ENCODE measurements around the gene PLCB4.
A peak's percentile ranks its signal among the peaks of the same experiment; 100 is the strongest.
"Not testable (repeated sequence)": the region's sequence is repeated elsewhere in the genome, so short reads cannot be mapped to it uniquely, and the experiment has no call there.

Gene PLCB4

DNA sequence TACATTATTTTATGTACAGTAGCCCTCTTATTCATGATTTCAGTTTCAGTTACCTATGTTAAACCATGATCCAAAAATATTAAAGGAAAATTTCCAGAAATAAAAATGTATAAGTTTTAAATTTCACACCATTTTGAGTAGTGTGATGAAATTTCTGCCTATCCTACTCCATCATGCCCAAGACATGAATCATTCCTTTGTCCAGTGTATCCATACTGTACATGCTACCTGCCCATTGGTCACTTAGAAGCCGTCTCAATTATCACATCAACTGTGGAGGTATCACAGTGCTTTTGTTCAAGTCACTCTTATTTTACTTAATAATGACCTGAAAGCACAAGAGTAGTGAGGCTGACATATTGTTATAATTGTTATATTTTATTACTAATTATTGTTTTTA is 32.3 kb upstream of the PLCB4 start:
- no peak overlapping the region for H3K4me3 ChIP-seq (replicated peaks; ENCODE audit: low read depth, low read length)
- no peak for DNase-seq (ENCODE audit: extremely low read depth, low read depth)
- TF ChIP-seq, protein P1, sequence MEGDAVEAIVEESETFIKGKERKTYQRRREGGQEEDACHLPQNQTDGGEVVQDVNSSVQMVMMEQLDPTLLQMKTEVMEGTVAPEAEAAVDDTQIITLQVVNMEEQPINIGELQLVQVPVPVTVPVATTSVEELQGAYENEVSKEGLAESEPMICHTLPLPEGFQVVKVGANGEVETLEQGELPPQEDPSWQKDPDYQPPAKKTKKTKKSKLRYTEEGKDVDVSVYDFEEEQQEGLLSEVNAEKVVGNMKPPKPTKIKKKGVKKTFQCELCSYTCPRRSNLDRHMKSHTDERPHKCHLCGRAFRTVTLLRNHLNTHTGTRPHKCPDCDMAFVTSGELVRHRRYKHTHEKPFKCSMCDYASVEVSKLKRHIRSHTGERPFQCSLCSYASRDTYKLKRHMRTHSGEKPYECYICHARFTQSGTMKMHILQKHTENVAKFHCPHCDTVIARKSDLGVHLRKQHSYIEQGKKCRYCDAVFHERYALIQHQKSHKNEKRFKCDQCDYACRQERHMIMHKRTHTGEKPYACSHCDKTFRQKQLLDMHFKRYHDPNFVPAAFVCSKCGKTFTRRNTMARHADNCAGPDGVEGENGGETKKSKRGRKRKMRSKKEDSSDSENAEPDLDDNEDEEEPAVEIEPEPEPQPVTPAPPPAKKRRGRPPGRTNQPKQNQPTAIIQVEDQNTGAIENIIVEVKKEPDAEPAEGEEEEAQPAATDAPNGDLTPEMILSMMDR (IDR thresholded peaks at IDR 0.05; ENCODE audit: low read depth, low read length, missing control alignments) = no peak

DNA sequence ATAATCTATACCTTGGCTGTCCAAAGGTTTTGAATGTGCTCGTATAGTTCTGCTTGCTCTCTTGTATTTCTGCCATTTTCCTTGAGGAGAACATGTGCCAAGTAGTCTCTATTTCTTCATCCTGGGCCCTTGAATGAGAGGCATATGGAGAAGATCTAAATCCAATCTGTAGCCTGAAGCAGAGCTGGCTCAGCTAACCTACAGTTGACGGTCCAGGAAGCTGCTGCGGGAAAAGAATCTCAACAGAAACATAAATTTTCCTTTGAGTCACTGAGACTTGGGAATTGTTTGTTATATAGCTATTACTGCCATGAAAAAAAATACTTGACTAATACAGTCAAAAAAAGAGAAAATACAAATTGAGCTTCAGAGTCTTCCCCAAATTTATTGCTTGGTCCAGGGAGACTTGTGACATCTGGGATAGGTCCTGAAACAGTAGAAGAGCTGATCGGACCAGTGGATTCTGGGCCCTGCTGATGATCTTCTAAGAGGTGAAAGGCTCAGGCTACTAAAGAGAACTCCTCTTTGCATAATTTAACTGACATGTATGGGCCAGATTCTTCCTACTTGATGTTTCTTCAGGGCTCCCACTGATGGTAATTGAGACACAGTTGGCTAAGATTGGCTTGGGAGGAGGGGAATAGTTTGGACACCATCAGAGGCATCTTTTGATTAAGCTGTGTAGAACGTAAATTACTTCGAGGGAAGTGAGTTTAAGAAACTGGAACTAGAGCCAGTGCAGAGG is 29.9 kb upstream of the PLCB4 start:
- DNase-seq (ENCODE audit: extremely low read depth, low read depth) = no peak
- TF ChIP-seq, protein P1 (IDR thresholded peaks at IDR 0.05; ENCODE audit: low read depth, low read length, missing control alignments) = no peak
- no peak overlapping the region for H3K4me3 ChIP-seq (replicated peaks; ENCODE audit: low read depth, low read length)

DNA sequence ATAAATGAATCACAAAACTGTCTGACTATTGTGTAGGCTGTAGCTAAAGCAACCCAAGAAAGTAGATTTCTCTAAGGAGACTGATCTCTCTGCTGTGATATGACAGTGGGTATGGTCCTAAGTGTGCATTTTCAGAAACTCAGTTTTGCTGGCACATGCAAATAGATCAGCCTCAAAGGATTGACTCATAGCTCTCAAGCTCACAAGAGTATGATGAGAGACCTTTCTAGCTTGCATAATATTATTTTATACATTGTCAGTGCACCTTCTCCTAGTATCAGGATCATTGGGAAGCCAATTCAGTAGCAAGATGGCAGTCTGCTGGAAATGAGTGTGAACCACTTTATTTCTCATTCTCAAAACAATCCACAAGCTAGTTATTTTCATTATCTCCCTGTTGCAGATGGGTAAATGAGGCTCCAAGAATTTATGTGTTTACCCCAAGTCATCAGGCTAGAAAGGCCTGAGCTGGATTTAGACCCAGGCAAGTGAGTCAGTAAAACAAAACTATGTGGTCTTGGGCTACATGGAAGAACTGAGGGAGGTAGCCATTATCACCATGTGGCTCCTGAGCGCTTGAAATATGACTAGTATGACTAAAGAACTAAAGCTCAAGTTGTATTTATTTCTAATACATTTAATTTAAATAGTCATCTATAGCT is 27.9 kb upstream of the PLCB4 start:
- no peak for DNase-seq (ENCODE audit: extremely low read depth, low read depth)
- no peak overlapping the region for H3K4me3 ChIP-seq (replicated peaks; ENCODE audit: low read depth, low read length)
- TF ChIP-seq, protein P1 (IDR thresholded peaks at IDR 0.05; ENCODE audit: low read depth, low read length, missing control alignments) = no peak

DNA sequence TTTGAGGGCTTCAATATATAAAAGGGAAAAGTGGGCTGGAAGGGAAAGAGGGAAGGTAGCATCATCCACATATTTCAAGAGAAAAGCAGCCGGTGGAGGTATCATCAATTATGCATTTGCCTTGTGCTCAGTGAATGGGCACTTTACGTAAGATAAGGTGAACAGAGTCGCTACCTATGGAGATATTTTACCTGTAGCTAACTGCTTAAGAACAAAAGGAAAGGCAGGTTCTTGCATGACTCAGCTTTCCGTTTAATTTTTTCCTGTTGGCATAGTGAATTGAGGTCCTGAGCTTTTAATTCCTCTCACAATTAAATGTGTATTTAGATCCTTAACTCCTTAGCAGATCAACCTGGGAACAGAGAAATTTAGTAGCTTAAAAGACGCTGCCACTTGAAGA is 25.5 kb upstream of the PLCB4 start:
- TF ChIP-seq, protein P1 (IDR thresholded peaks at IDR 0.05; ENCODE audit: low read depth, low read length, missing control alignments) = no peak
- DNase-seq (ENCODE audit: extremely low read depth, low read depth) = no peak

DNA sequence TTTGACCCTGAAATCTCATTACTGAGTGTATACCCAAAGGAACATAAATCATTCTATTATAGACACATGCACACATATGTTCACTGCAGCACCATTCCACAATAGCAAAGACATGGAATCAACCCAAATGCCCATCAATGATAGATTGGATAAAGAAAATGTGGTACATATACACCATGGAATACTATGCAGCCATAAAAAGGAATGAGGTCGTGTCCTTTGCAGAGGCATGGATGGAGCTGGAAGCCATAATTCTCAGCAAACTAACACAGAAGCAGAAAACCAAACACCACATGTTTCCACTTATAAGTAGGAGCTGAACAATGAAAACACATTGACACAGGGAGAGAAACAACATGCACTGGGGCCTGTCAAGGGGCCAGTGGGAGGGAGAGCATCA is 21.0 kb upstream of the PLCB4 start:
- DNase-seq (ENCODE audit: extremely low read depth, low read depth); H3K4me3 ChIP-seq (replicated peaks; ENCODE audit: low read depth, low read length): not testable (repeated sequence)

More for the DNA sequence above, 25.5 kb upstream of the PLCB4 start:
- no peak overlapping the region for H3K4me3 ChIP-seq (replicated peaks; ENCODE audit: low read depth, low read length)

DNA sequence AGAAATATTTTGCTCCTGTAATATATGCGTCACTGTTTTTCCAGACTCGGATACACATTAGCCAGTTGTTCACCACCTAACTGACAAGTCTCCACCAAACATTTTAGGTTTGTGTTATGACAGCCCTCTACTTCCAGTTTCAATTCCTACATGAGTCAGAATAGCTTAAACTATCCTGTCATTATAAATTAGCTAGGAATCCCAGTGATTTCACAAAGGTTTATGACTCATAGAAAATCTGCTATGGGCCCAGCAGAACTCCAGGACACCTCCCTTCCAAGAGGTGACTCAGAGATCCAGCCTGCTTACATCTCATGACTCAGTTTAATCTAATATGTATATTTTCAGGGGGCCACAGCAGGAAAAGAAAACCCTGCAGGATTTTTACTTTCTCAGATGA is 17.4 kb upstream of the PLCB4 start:
- no peak overlapping the region for H3K4me3 ChIP-seq (replicated peaks; ENCODE audit: low read depth, low read length)
- TF ChIP-seq, protein P1 (IDR thresholded peaks at IDR 0.05; ENCODE audit: low read depth, low read length, missing control alignments) = no peak
- peak; percentile 85 for DNase-seq (ENCODE audit: extremely low read depth, low read depth)

DNA sequence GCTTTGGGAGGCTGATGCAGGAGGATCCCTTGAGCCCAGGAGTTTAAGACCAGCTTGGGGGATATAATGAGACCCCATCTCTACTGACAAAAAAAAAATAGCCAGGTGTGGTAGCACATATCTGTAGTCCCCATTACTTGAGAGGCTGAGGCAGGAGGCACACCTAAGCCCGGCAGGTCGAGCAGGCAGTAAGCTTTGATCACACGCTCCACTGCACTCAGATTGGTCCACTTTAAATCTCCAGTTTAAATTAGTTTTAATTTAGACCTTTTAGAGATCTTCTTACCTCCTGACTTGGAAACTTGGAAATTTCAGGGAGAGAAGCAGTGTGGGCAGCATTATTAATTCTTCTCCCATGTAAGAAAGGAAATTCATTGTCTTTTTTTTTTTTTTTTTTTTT is 16.8 kb upstream of the PLCB4 start:
- no peak overlapping the region for H3K4me3 ChIP-seq (replicated peaks; ENCODE audit: low read depth, low read length)
- no peak for DNase-seq (ENCODE audit: extremely low read depth, low read depth)
- TF ChIP-seq, protein P1 (IDR thresholded peaks at IDR 0.05; ENCODE audit: low read depth, low read length, missing control alignments) = no peak

Data from HFF-Myc (cell line).